ENCODE measurements around the gene ZBTB16. TPM values are rescaled to one million over a fixed set of nuclear protein-coding genes. Genes with fewer than 3 reads are reported as not detected.
A peak's percentile ranks its signal among the peaks of the same experiment; 100 is the strongest.

Gene ZBTB16
- total RNA-seq, 2 donors from 2014 or later: 2.0 to 13.7 TPM

GRCh38 chr11:114169321-114169749 is 109.8 kb downstream of the ZBTB16 start:
- DNase-seq: no peak
- H3K4me3 ChIP-seq: no peak overlapping the region
- H3K36me3 ChIP-seq: no peaks in the 10 kb centered on the region
- intact Hi-C loops (cut with DNase I): no loop called here
- no peak overlapping the region for H3K9ac ChIP-seq (ENCODE audit: low read depth in 2 of 2, low read length in 2 of 2)
- TF ChIP-seq CTCF (IDR thresholded peaks at IDR 0.05): no peak
- H3K27me3 ChIP-seq: no peaks in the 10 kb centered on the region
- peaks cover 44% of the 10 kb centered on the region for H3K4me1 ChIP-seq
- H3K27ac ChIP-seq: no peak overlapping the region
- no peaks in the 10 kb centered on the region for H3K9me3 ChIP-seq

GRCh38 chr11:114169821-114170220 is 110.3 kb downstream of the ZBTB16 start:
- Histone ChIP-seq H3K27me3 (no peaks in the 10 kb centered on the region), H3K36me3 (no peaks in the 10 kb centered on the region), H3K27ac (no peak overlapping the region), H3K9ac (ENCODE audit: low read depth in 2 of 2, low read length in 2 of 2) (no peak overlapping the region), H3K4me3 (no peak overlapping the region), H3K9me3 (no peaks in the 10 kb centered on the region), H3K4me1 (peaks cover 40% of the 10 kb centered on the region)
- intact Hi-C loops (cut with DNase I): no loop called here
- DNase-seq: no peak
- no peak for TF ChIP-seq CTCF (IDR thresholded peaks at IDR 0.05)

- no peak for TF ChIP-seq CTCF (IDR thresholded peaks at IDR 0.05)
- no peak overlapping the region for H3K27ac ChIP-seq
- peaks cover 36% of the 10 kb centered on the region for H3K4me1 ChIP-seq
- no peak overlapping the region for H3K4me3 ChIP-seq
- no peak for DNase-seq
- no peaks in the 10 kb centered on the region for H3K36me3 ChIP-seq
- no peaks in the 10 kb centered on the region for H3K9me3 ChIP-seq
- intact Hi-C loops (cut with DNase I): no loop called here
- H3K27me3 ChIP-seq: no peaks in the 10 kb centered on the region
- H3K9ac ChIP-seq (ENCODE audit: low read depth in 2 of 2, low read length in 2 of 2): no peak overlapping the region
These were observed 110.7 kb downstream of the ZBTB16 start for GRCh38 chr11:114170226-114170625.

- Histone ChIP-seq H3K4me1 (peaks cover 30% of the 10 kb centered on the region), H3K9ac (ENCODE audit: low read depth in 2 of 2, low read length in 2 of 2) (peak overlapping the region in 1 of 2 donors; percentile 59), H3K36me3 (no peaks in the 10 kb centered on the region), H3K27me3 (no peaks in the 10 kb centered on the region), H3K9me3 (no peaks in the 10 kb centered on the region), H3K4me3 (no peak overlapping the region), H3K27ac (no peak overlapping the region)
- intact Hi-C loops (cut with DNase I): no loop called here
- peak; percentile 65 for DNase-seq
- no peak for TF ChIP-seq CTCF (IDR thresholded peaks at IDR 0.05)
These were observed 111.9 kb downstream of the ZBTB16 start for GRCh38 chr11:114171257-114172054.

- H3K9me3 ChIP-seq: no peaks in the 10 kb centered on the region
- TF ChIP-seq CTCF (IDR thresholded peaks at IDR 0.05): no peak
These were observed 112.7 kb downstream of the ZBTB16 start for GRCh38 chr11:114172055-114172861.

More at GRCh38 chr11:114172055-114172861, 112.7 kb downstream of the ZBTB16 start:
- Histone ChIP-seq H3K4me1 (peaks cover 30% of the 10 kb centered on the region), H3K36me3 (no peaks in the 10 kb centered on the region), H3K27me3 (no peaks in the 10 kb centered on the region), H3K27ac (no peak overlapping the region), H3K4me3 (no peak overlapping the region), H3K9ac (ENCODE audit: low read depth in 2 of 2, low read length in 2 of 2) (peak overlapping the region in 1 of 2 donors; percentile 59)
- no peak for DNase-seq
- intact Hi-C loops (cut with DNase I): no loop called here
